Fibroblast of villous mesenchyme (primary cell): ENCODE results near the gene ERGIC1. TPM values are rescaled to one million over a fixed set of nuclear protein-coding genes. Genes with fewer than 3 reads are reported as not detected.

Experiments
- DNase-seq: peaks from one replicate; pipeline ENCODE4 v3.0.0-alpha.2; 2010; ENCODE audit warnings: low read depth
- H3K4me3 ChIP-seq: 2 replicates; pipeline ENCODE4 v1.5.1; 2011; ENCODE audit warnings: low read depth, mild to moderate bottlenecking, low read length
- total RNA-seq: library from RNA; depleted of rRNA; stranded (reverse); fragments of >200 nt; gene quantifications from 2 replicates; pipeline ENCODE4 v1.2.3, GENCODE V29; 2012
- TF ChIP-seq, protein P1 (sequence below): IDR thresholded peaks from 2 replicates; pipeline ENCODE4 v1.5.1; 2012; ENCODE audit warnings: low read depth, mild to moderate bottlenecking, low read length; ENCODE audit not compliant: insufficient read depth

ERGIC1 gene
- total RNA-seq, 1 donor = 139 TPM

- TF ChIP-seq, protein P1, sequence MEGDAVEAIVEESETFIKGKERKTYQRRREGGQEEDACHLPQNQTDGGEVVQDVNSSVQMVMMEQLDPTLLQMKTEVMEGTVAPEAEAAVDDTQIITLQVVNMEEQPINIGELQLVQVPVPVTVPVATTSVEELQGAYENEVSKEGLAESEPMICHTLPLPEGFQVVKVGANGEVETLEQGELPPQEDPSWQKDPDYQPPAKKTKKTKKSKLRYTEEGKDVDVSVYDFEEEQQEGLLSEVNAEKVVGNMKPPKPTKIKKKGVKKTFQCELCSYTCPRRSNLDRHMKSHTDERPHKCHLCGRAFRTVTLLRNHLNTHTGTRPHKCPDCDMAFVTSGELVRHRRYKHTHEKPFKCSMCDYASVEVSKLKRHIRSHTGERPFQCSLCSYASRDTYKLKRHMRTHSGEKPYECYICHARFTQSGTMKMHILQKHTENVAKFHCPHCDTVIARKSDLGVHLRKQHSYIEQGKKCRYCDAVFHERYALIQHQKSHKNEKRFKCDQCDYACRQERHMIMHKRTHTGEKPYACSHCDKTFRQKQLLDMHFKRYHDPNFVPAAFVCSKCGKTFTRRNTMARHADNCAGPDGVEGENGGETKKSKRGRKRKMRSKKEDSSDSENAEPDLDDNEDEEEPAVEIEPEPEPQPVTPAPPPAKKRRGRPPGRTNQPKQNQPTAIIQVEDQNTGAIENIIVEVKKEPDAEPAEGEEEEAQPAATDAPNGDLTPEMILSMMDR = no peak
- H3K4me3 ChIP-seq = no peak overlapping the region
- DNase-seq = no peak
Measured at GRCh38 chr5:172796306-172796705, 37.7 kb upstream of the ERGIC1 start.

DNA sequence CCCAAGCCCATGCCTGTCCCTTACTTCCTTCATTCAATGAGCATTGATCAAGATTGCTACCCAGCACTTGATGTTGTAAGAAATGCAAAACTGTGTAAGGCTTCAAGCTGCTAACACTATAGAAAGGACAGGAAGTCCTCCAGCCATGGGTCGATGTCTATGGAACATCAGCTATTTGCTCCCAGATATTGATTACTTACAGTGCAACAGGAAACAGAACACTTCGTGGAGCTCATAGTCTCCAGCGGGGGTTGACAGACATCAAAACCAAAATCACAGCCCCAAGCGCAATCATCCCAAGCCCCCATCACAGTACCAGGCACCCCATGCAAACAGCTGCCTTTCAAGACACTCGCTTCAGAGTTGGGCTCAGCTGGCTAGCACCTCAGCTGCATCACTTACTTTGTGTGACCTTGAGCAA lies 36.3 kb upstream of the ERGIC1 start:
- TF ChIP-seq, protein P1 = no peak
- H3K4me3 ChIP-seq = no peak overlapping the region
- DNase-seq = no peak

DNA sequence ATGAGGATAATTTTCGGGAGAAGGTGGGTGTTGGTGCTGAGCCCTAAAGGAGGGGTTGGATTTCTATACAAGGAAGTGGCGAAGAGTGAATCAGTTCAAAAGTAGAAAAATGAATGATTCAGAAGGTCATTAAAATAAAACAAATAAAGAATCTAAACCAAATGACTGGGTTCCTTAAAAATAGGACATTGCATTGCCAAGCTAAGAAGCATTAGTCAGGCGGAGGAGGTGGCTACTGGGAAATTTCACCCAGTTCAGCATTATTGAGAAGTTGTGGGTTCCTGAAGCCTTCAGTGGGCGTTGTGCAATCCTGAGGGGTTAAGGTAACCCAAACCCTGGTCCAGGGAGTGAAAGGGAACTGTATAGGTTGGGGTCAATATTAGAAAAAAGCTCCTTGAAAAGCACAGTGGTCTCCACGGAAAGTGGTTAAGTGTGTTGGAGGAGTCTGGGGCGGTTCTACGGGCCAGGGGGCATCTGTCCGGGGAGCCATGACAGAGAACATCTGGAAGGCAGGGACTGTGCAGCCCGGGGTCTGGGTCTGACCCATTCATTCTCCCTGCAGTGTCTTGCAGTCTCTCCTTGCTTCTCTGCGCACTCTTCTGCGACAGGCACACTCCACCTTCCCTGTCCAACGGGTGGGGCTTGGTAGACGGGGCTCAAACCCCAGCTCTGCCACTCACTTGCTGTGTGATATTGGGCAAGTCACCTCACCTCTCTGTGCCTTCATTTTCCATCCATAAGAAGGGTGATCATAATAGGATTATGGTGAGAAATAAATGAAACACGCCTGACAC lies 35.4 kb upstream of the ERGIC1 start:
- TF ChIP-seq, protein P1 = no peak
- DNase-seq = peak; percentile 94
- H3K4me3 ChIP-seq = no peak overlapping the region

- TF ChIP-seq, protein P1 = no peak
- no peak overlapping the region for H3K4me3 ChIP-seq
- DNase-seq = no peak
Measured at GRCh38 chr5:172799416-172799815, 34.6 kb upstream of the ERGIC1 start.

- TF ChIP-seq, protein P1 = no peak
- no peak overlapping the region for H3K4me3 ChIP-seq
- peak; percentile 99 for DNase-seq
Measured at GRCh38 chr5:172800088-172800551, 33.9 kb upstream of the ERGIC1 start.

DNA sequence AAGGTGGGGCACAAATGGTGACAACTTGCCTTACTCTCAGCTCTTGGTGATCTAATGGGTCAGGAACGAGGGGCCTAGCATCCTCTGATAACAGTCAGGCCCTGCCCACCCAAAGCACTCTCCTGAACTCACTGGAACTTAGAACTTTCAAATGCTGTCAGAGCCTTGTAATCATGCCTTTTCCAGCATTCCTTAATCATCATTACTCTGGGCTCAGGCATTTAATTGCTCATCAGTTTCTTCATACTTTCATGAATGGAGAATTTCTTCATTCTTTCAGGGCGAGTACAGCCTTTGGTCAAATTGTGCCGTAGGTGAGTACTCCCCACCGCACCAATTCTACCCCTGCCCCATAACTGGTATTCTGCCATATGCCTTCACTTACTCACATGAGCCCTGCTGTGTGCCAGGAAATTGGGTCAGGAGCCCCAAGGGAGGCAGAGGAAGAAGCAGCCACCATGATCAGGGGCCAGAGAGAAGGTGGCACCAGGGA lies 32.8 kb upstream of the ERGIC1 start:
- DNase-seq = peak; percentile 91
- TF ChIP-seq, protein P1 = no peak
- H3K4me3 ChIP-seq = no peak overlapping the region
